Neural cell (in vitro differentiated cells): Measurements from ENCODE around the gene RCL1.

ENCODE experiments used
- EP300 ChIP-seq: fragments of 450-650 bp; conservative IDR thresholded peaks from 2 replicates; pipeline ENCODE4 v1.6.1; 2014; ENCODE audit warnings: antibody characterized with exemption, mild to moderate bottlenecking, moderate library complexity; ENCODE audit not compliant: poor library complexity, severe bottlenecking
- POLR2AphosphoS5 ChIP-seq: IDR thresholded peaks from 2 replicates; pipeline ENCODE4 v1.6.1; 2012
- TF ChIP-seq, protein P1 (sequence below): fragments of 450-650 bp; IDR thresholded peaks from 2 replicates; pipeline ENCODE4 v1.5.1; 2014; ENCODE audit warnings: antibody characterized with exemption, mild to moderate bottlenecking, moderate library complexity; ENCODE audit not compliant: poor library complexity, severe bottlenecking

DNA sequence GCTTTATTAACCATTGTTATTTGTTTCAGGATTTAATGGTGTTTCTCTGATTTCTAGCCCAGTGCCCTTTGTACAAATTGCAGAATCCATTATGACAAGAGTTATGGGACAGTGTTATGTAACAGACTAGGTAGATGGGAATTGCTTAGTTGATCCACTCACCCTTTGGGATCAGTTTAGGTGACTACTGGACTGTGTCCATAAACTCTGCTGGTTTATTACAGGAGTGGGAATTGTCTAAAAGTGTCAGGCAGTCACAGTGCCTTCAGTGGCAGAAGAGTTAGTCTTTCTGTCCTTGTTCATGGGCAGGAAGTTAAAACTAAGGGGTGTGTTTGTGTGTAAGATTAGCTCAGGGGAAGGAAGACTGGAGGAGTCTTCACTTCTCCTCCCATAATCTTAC, 29.3 kb downstream of the RCL1 start:
- TF ChIP-seq, protein P1, sequence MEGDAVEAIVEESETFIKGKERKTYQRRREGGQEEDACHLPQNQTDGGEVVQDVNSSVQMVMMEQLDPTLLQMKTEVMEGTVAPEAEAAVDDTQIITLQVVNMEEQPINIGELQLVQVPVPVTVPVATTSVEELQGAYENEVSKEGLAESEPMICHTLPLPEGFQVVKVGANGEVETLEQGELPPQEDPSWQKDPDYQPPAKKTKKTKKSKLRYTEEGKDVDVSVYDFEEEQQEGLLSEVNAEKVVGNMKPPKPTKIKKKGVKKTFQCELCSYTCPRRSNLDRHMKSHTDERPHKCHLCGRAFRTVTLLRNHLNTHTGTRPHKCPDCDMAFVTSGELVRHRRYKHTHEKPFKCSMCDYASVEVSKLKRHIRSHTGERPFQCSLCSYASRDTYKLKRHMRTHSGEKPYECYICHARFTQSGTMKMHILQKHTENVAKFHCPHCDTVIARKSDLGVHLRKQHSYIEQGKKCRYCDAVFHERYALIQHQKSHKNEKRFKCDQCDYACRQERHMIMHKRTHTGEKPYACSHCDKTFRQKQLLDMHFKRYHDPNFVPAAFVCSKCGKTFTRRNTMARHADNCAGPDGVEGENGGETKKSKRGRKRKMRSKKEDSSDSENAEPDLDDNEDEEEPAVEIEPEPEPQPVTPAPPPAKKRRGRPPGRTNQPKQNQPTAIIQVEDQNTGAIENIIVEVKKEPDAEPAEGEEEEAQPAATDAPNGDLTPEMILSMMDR: no peak
- TF ChIP-seq POLR2AphosphoS5: no peak
- no peak for TF ChIP-seq EP300
